ENCODE measurements around the gene TMEM44.

TMEM44 gene

GRCh38 chr3:194667363-194667762 is 34.1 kb upstream of the TMEM44 start:
- Histone ChIP-seq H3K79me2 (ENCODE audit: insufficient read depth, low read depth) (peaks cover 41% of the 10 kb centered on the region), H3K4me3 (IDR thresholded peaks at IDR 0.05; ENCODE audit: insufficient read depth, low read depth, low read length) (no peak overlapping the region), H3K27ac (no peak overlapping the region), H3K4me1 (ENCODE audit: low read depth, poor library complexity, severe bottlenecking) (peaks cover 12% of the 10 kb centered on the region), H3K27me3 (ENCODE audit: insufficient read depth, low read depth) (no peaks in the 10 kb centered on the region), H4K20me1 (ENCODE audit: insufficient read depth) (peaks cover 7% of the 10 kb centered on the region), H3K4me2 (no peak overlapping the region), H2AFZ (ENCODE audit: low read depth) (no peak overlapping the region), H3K36me3 (ENCODE audit: insufficient read depth) (peaks cover 15% of the 10 kb centered on the region; the same call in 1 of the 2 replicates), H3K9ac (no peak overlapping the region)
- TF ChIP-seq CTCF (conservative IDR thresholded peaks at IDR 0.05; ENCODE audit: low read depth, low read length): no peak

GRCh38 chr3:194664857-194665256 is 31.6 kb upstream of the TMEM44 start:
- no peak for TF ChIP-seq CTCF (conservative IDR thresholded peaks at IDR 0.05; ENCODE audit: low read depth, low read length)
- no peaks in the 10 kb centered on the region; the same call in 1 of the 2 replicates for H4K20me1 ChIP-seq (ENCODE audit: insufficient read depth)
- H3K27ac ChIP-seq: no peak overlapping the region
- H3K27me3 ChIP-seq (ENCODE audit: insufficient read depth, low read depth): no peaks in the 10 kb centered on the region
- no peak overlapping the region for H3K4me3 ChIP-seq (IDR thresholded peaks at IDR 0.05; ENCODE audit: insufficient read depth, low read depth, low read length)
- H3K9ac ChIP-seq: no peak overlapping the region
- H3K4me1 ChIP-seq (ENCODE audit: low read depth, poor library complexity, severe bottlenecking): no peaks in the 10 kb centered on the region
- H3K79me2 ChIP-seq (ENCODE audit: insufficient read depth, low read depth): peaks cover 20% of the 10 kb centered on the region
- H3K36me3 ChIP-seq (ENCODE audit: insufficient read depth): peaks cover 15% of the 10 kb centered on the region; the same call in 1 of the 2 replicates
- no peak overlapping the region for H3K4me2 ChIP-seq
- no peak overlapping the region for H2AFZ ChIP-seq (ENCODE audit: low read depth)

- no peaks in the 10 kb centered on the region for H4K20me1 ChIP-seq (ENCODE audit: insufficient read depth)
- no peaks in the 10 kb centered on the region; the same call in 1 of the 2 replicates for H3K79me2 ChIP-seq (ENCODE audit: insufficient read depth, low read depth)
- no peak for TF ChIP-seq CTCF (conservative IDR thresholded peaks at IDR 0.05; ENCODE audit: low read depth, low read length)
- H3K4me3 ChIP-seq (IDR thresholded peaks at IDR 0.05; ENCODE audit: insufficient read depth, low read depth, low read length): no peak overlapping the region
- H3K27ac ChIP-seq: no peak overlapping the region
- H3K4me2 ChIP-seq: no peak overlapping the region
- no peak overlapping the region for H2AFZ ChIP-seq (ENCODE audit: low read depth)
- no peaks in the 10 kb centered on the region for H3K4me1 ChIP-seq (ENCODE audit: low read depth, poor library complexity, severe bottlenecking)
- peaks cover 31% of the 10 kb centered on the region; the same call in 1 of the 2 replicates for H3K36me3 ChIP-seq (ENCODE audit: insufficient read depth)
- H3K27me3 ChIP-seq (ENCODE audit: insufficient read depth, low read depth): no peaks in the 10 kb centered on the region
- no peak overlapping the region for H3K9ac ChIP-seq
These were observed 28.7 kb upstream of the TMEM44 start for GRCh38 chr3:194661946-194662345.

- Histone ChIP-seq H2AFZ (ENCODE audit: low read depth) (no peak overlapping the region), H3K9ac (no peak overlapping the region), H3K36me3 (ENCODE audit: insufficient read depth) (peaks cover 31% of the 10 kb centered on the region; the same call in 1 of the 2 replicates), H3K27me3 (ENCODE audit: insufficient read depth, low read depth) (no peaks in the 10 kb centered on the region), H4K20me1 (ENCODE audit: insufficient read depth) (no peaks in the 10 kb centered on the region), H3K4me3 (IDR thresholded peaks at IDR 0.05; ENCODE audit: insufficient read depth, low read depth, low read length) (no peak overlapping the region), H3K4me2 (no peak overlapping the region), H3K27ac (no peak overlapping the region), H3K4me1 (ENCODE audit: low read depth, poor library complexity, severe bottlenecking) (no peaks in the 10 kb centered on the region), H3K79me2 (ENCODE audit: insufficient read depth, low read depth) (no peaks in the 10 kb centered on the region; the same call in 1 of the 2 replicates)
- no peak for TF ChIP-seq CTCF (conservative IDR thresholded peaks at IDR 0.05; ENCODE audit: low read depth, low read length)
These were observed 28.2 kb upstream of the TMEM44 start for GRCh38 chr3:194661374-194661773.

Measured in KMS-11 (cell line).